ENCODE results near the gene CLEC20A.
"Not testable (repeated sequence)": the region's sequence is repeated elsewhere in the genome, so short reads cannot be mapped to it uniquely, and the experiment has no call there.

DNA sequence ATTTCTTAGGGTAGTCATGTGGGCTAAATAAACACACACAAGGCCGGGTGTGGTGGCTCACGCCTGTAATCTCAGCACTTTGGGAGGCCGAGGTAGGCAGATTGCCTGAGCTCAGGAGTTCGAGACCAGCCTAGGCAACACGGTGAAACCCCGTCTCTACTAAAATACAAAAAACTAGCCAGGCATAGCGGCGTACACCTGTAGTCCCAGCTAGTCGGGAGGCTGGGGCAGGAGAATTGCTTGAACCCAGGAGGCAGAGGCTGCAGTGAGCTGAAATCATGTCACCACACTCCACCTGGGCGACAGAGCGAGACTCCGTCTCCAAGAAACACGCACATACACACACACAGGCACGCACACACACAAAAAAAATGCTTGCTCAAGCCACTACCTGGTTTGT, 6.6 kb upstream of the CLEC20A start:
- TF ChIP-seq POLR2AphosphoS5, POLR2A (IDR thresholded peaks at IDR 0.05; ENCODE audit: low read depth, low read length): not testable (repeated sequence)

Data from GM12892 (cell line).